SK-N-SH (cell line): ENCODE results near the gene BRPF3.

Experiments
- ELF1 ChIP-seq: IDR thresholded peaks from 2 replicates; pipeline ENCODE4 v1.4.0; 2012
- EP300 ChIP-seq, 2 experiments: IDR thresholded peaks; 2 replicates each; pipeline versions ENCODE4 v1.4.0 to v1.6.1; 2012; ENCODE audit warnings: borderline replicate concordance in 1 of 2, low read depth in 1 of 2, low read length in 1 of 2
- EZH2phosphoT487 ChIP-seq: fragments of 200-600 bp; sonication (generic); IDR thresholded peaks from 2 replicates; pipeline ENCODE4 v1.6.1; 2017; ENCODE audit warnings: low read depth, mixed run types, mild to moderate bottlenecking, antibody characterized with exemption, moderate library complexity, borderline replicate concordance
- POLR2AphosphoS5 ChIP-seq: IDR thresholded peaks from 2 replicates; pipeline ENCODE4 v1.6.1; 2012; ENCODE audit warnings: low read depth, low read length
- RFX5 ChIP-seq: IDR thresholded peaks from 2 replicates; pipeline ENCODE4 v1.6.1; 2012; ENCODE audit warnings: mild to moderate bottlenecking, improper control_type of control experiment, low read length
- RXRA ChIP-seq: IDR thresholded peaks from 2 replicates; pipeline ENCODE4 v1.4.0; 2012; ENCODE audit warnings: low read depth, mild to moderate bottlenecking, borderline replicate concordance
- SIN3A ChIP-seq: IDR thresholded peaks from 2 replicates; pipeline ENCODE4 v1.6.1; 2012; ENCODE audit warnings: low read depth, mild to moderate bottlenecking, low read length, moderate library complexity, borderline replicate concordance
- TEAD4 ChIP-seq: IDR thresholded peaks from 2 replicates; pipeline ENCODE4 v1.4.0; 2012; ENCODE audit warnings: mild to moderate bottlenecking, borderline replicate concordance; ENCODE audit not compliant: insufficient read depth
- YY1 ChIP-seq: IDR thresholded peaks from 2 replicates; pipeline ENCODE4 v1.4.0; 2012; ENCODE audit warnings: low read depth, mild to moderate bottlenecking
- TF ChIP-seq, protein P1 (sequence below): fragments of 200-600 bp; sonication (generic); IDR thresholded peaks from 2 replicates; pipeline ENCODE4 v1.6.1; 2017; ENCODE audit warnings: antibody characterized with exemption, mild to moderate bottlenecking, moderate library complexity
- TF ChIP-seq, protein P2 (sequence below): IDR thresholded peaks from 2 replicates; pipeline ENCODE4 v1.4.0; 2012; ENCODE audit warnings: low read depth, borderline replicate concordance

DNA sequence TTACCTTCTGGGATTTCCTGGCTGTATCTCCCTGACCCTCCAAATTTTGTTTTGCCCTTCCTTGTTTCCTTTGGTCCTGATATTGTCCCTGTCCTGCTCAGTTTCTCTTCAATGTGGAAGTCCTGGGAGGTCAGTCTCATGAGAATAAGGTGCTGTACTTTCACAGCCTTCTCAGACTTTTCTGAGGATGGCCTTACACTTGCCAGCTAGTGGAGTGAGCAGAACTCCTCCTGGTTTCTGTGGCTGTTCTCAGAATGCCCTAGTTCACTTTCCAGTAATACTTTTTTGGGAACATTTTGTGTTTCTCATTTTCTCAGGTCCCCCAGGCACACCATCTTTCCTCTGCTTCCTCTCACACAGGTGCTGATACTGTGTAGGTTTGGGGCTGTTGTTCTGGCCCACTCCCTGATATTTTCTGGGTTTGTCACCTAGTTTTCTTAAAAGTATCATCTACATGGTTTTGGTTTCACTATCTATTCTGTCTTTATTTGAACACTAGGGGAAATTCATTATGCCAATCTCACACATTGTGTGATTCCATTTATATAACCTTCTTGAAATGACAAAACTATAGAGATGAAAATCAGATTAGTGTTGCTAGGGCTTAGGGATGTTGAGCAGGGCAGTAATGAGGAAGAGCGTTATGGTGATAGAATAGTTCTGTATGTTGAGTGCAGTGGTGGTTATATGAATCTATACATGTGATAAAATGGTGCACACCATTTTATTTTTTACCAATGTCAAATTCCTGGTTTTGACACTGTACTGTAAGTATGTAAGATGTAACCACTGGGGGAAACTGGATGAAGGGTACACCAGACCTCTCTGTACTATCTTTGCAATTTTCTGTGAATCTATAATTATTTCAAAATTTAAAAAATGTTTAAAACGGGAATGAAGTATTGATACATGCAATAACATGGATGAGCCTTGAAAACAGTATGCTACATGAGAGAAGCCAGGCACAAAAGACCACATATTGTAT, 27.2 kb upstream of the BRPF3 start:
- TF ChIP-seq EP300 (IDR thresholded peaks at IDR 0.05; ENCODE audit: borderline replicate concordance in 1 of 2, low read depth in 1 of 2, low read length in 1 of 2) (no peak), SIN3A (no peak), EZH2phosphoT487 (no peak), RFX5 (no peak), RXRA (no peak), YY1 (no peak), ELF1 (no peak), POLR2AphosphoS5 (no peak), TEAD4 (no peak)
- TF ChIP-seq, protein P1, sequence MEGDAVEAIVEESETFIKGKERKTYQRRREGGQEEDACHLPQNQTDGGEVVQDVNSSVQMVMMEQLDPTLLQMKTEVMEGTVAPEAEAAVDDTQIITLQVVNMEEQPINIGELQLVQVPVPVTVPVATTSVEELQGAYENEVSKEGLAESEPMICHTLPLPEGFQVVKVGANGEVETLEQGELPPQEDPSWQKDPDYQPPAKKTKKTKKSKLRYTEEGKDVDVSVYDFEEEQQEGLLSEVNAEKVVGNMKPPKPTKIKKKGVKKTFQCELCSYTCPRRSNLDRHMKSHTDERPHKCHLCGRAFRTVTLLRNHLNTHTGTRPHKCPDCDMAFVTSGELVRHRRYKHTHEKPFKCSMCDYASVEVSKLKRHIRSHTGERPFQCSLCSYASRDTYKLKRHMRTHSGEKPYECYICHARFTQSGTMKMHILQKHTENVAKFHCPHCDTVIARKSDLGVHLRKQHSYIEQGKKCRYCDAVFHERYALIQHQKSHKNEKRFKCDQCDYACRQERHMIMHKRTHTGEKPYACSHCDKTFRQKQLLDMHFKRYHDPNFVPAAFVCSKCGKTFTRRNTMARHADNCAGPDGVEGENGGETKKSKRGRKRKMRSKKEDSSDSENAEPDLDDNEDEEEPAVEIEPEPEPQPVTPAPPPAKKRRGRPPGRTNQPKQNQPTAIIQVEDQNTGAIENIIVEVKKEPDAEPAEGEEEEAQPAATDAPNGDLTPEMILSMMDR, result no peak
- TF ChIP-seq, protein P2, sequence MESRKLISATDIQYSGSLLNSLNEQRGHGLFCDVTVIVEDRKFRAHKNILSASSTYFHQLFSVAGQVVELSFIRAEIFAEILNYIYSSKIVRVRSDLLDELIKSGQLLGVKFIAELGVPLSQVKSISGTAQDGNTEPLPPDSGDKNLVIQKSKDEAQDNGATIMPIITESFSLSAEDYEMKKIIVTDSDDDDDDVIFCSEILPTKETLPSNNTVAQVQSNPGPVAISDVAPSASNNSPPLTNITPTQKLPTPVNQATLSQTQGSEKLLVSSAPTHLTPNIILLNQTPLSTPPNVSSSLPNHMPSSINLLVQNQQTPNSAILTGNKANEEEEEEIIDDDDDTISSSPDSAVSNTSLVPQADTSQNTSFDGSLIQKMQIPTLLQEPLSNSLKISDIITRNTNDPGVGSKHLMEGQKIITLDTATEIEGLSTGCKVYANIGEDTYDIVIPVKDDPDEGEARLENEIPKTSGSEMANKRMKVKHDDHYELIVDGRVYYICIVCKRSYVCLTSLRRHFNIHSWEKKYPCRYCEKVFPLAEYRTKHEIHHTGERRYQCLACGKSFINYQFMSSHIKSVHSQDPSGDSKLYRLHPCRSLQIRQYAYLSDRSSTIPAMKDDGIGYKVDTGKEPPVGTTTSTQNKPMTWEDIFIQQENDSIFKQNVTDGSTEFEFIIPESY, result no peak
